ENCODE data around the gene MSLN. TPM values are rescaled to one million over a fixed set of nuclear protein-coding genes. Genes with fewer than 3 reads are reported as not detected.

The MSLN gene
- total and polyA plus RNA-seq, 2 experiments from 2014 or later, result 0.10 TPM; not detected in 1

DNA sequence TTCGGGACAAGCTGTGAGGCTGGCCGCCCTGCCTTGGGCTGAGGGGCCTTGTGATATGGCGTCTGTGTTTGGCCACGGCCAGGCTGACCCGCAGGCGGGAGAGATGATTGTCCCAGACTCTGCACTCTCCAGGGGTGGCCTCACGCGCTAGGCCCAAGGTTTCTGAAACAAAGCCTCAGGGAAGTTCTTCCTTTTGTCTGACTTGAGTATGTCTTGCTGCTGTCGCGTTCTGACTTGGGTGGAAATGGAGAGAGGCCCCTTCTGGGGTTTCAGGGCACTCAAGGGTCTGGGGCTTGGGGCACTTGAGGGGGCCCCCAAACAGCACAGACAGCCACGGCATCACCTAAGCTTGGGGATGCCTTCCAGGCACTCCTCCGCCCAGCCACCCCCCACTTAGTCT lies 49.5 kb upstream of the MSLN start (continued):
- TF ChIP-seq, protein P1, sequence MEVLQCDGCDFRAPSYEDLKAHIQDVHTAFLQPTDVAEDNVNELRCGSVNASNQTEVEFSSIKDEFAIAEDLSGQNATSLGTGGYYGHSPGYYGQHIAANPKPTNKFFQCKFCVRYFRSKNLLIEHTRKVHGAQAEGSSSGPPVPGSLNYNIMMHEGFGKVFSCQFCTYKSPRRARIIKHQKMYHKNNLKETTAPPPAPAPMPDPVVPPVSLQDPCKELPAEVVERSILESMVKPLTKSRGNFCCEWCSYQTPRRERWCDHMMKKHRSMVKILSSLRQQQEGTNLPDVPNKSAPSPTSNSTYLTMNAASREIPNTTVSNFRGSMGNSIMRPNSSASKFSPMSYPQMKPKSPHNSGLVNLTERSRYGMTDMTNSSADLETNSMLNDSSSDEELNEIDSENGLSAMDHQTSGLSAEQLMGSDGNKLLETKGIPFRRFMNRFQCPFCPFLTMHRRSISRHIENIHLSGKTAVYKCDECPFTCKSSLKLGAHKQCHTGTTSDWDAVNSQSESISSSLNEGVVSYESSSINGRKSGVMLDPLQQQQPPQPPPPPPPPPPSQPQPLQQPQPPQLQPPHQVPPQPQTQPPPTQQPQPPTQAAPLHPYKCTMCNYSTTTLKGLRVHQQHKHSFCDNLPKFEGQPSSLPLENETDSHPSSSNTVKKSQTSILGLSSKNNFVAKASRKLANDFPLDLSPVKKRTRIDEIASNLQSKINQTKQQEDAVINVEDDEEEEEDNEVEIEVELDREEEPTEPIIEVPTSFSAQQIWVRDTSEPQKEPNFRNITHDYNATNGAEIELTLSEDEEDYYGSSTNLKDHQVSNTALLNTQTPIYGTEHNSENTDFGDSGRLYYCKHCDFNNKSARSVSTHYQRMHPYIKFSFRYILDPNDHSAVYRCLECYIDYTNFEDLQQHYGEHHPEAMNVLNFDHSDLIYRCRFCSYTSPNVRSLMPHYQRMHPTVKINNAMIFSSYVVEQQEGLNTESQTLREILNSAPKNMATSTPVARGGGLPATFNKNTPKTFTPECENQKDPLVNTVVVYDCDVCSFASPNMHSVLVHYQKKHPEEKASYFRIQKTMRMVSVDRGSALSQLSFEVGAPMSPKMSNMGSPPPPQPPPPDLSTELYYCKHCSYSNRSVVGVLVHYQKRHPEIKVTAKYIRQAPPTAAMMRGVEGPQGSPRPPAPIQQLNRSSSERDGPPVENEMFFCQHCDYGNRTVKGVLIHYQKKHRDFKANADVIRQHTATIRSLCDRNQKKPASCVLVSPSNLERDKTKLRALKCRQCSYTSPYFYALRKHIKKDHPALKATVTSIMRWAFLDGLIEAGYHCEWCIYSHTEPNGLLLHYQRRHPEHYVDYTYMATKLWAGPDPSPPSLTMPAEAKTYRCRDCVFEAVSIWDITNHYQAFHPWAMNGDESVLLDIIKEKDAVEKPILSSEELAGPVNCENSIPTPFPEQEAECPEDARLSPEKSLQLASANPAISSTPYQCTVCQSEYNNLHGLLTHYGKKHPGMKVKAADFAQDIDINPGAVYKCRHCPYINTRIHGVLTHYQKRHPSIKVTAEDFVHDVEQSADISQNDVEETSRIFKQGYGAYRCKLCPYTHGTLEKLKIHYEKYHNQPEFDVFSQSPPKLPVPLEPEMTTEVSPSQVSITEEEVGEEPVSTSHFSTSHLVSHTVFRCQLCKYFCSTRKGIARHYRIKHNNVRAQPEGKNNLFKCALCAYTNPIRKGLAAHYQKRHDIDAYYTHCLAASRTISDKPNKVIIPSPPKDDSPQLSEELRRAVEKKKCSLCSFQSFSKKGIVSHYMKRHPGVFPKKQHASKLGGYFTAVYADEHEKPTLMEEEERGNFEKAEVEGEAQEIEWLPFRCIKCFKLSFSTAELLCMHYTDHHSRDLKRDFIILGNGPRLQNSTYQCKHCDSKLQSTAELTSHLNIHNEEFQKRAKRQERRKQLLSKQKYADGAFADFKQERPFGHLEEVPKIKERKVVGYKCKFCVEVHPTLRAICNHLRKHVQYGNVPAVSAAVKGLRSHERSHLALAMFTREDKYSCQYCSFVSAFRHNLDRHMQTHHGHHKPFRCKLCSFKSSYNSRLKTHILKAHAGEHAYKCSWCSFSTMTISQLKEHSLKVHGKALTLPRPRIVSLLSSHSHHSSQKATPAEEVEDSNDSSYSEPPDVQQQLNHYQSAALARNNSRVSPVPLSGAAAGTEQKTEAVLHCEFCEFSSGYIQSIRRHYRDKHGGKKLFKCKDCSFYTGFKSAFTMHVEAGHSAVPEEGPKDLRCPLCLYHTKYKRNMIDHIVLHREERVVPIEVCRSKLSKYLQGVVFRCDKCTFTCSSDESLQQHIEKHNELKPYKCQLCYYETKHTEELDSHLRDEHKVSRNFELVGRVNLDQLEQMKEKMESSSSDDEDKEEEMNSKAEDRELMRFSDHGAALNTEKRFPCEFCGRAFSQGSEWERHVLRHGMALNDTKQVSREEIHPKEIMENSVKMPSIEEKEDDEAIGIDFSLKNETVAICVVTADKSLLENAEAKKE (CRISPR knock-in tag; IDR thresholded peaks at IDR 0.05), result no peak

DNA sequence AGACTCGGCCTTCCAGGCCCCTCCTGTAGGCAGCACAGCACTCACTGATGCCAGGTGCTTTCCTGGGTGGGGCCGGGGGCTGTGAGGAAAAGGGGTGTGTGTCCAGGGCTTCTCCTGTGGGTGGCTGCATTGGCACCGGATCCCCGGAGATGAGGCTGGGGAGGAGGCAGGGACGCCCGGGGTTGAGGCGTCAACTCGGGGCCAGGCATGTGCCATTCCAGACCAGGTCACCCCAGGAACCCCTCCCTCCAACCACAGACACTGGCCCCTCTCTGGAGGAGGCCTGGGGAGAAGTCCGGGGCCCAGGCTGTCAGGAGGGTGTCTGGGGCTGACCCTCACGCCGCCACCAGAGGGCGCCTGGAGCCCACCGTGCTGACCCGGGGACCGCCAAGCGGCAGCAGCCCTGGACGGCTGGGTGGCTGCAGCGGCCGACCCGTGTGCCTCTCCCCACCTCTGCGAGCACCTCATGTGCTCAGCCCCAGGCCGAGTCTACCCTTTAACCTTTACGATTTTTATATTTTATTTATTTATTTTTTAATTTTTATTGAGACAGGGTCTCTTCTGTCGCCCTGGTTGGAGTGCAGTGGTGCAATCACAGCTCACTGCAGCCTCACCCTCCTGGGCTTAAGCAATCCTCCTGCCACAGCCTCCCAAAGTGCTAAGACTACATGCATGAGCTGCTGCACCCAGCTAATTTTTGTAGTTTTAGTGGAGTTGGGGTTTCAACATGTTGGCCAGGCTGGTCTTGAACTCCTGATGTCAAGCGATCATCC lies 48.8 kb upstream of the MSLN start:
- Mint-ChIP-seq H3K4me3 (no peak overlapping the region), H3K9me3 (peaks cover 4% of the 10 kb centered on the region; the same call in 1 of the 3 replicates), H3K27me3 (ENCODE audit: insufficient read depth, low read depth, poor library complexity) (peaks cover 58% of the 10 kb centered on the region), H3K36me3 (ENCODE audit: low read depth) (no peaks in the 10 kb centered on the region), H3K27ac (no peak overlapping the region), H3K4me1 (peaks cover 4% of the 10 kb centered on the region; the same call in 2 of the 3 replicates)
- Histone ChIP-seq H4K20me1 (replicated peaks; ENCODE audit: insufficient read depth) (no peaks in the 10 kb centered on the region), H3K27me3 (ENCODE audit: insufficient read depth) (peaks cover 71% of the 10 kb centered on the region), H3K27ac (ENCODE audit: low read depth) (no peak overlapping the region), H3K9me2 (ENCODE audit: insufficient read depth) (no peaks in the 10 kb centered on the region), H2AFZ (no peak overlapping the region), H3K36me3 (ENCODE audit: insufficient read depth) (no peaks in the 10 kb centered on the region), H3K79me2 (replicated peaks; ENCODE audit: insufficient read depth) (no peaks in the 10 kb centered on the region), H3K4me2 (no peak overlapping the region), H3F3A (replicated peaks; ENCODE audit: low read depth) (0 out of 2 replicates have a peak, but pooled peaks cover 2% of the 10 kb centered on the region), H3K4me3 (no peak overlapping the region), H3K4me1 (ENCODE audit: insufficient read depth) (peaks cover 4% of the 10 kb centered on the region; the same call in 1 of the 2 replicates)
- ATAC-seq (peak; percentile 64), DNase-seq (ENCODE audit: low spot score) (peak; percentile 87)
- TF ChIP-seq ZNF114 (CRISPR knock-in tag; IDR thresholded peaks at IDR 0.05) (no peak), STAT1 (IDR thresholded peaks at IDR 0.05; ENCODE audit: unreplicated experiment) (no peak), EZH2 (IDR thresholded peaks at IDR 0.05; ENCODE audit: low read depth, unreplicated experiment) (no peak), ZNF331 (CRISPR knock-in tag; IDR thresholded peaks at IDR 0.05; ENCODE audit: low read depth) (no peak)
- TF ChIP-seq, protein P2, sequence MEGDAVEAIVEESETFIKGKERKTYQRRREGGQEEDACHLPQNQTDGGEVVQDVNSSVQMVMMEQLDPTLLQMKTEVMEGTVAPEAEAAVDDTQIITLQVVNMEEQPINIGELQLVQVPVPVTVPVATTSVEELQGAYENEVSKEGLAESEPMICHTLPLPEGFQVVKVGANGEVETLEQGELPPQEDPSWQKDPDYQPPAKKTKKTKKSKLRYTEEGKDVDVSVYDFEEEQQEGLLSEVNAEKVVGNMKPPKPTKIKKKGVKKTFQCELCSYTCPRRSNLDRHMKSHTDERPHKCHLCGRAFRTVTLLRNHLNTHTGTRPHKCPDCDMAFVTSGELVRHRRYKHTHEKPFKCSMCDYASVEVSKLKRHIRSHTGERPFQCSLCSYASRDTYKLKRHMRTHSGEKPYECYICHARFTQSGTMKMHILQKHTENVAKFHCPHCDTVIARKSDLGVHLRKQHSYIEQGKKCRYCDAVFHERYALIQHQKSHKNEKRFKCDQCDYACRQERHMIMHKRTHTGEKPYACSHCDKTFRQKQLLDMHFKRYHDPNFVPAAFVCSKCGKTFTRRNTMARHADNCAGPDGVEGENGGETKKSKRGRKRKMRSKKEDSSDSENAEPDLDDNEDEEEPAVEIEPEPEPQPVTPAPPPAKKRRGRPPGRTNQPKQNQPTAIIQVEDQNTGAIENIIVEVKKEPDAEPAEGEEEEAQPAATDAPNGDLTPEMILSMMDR (conservative IDR thresholded peaks at IDR 0.05; ENCODE audit: low read depth in 2 of 2), result peak; percentile 66 to 94
- TF ChIP-seq, protein P1 (CRISPR knock-in tag; IDR thresholded peaks at IDR 0.05), result no peak
